HG02885 (cell line): Measurements from ENCODE around the gene ILKAP.

Experiments
- ATAC-seq: cut with Tn5 transposase; IDR thresholded peaks from one replicate; pipeline ENCODE4 v1.9.1; 2021; ENCODE audit warnings: mild to moderate bottlenecking; ENCODE audit not compliant: unreplicated experiment, poor library complexity

ILKAP gene

DNA sequence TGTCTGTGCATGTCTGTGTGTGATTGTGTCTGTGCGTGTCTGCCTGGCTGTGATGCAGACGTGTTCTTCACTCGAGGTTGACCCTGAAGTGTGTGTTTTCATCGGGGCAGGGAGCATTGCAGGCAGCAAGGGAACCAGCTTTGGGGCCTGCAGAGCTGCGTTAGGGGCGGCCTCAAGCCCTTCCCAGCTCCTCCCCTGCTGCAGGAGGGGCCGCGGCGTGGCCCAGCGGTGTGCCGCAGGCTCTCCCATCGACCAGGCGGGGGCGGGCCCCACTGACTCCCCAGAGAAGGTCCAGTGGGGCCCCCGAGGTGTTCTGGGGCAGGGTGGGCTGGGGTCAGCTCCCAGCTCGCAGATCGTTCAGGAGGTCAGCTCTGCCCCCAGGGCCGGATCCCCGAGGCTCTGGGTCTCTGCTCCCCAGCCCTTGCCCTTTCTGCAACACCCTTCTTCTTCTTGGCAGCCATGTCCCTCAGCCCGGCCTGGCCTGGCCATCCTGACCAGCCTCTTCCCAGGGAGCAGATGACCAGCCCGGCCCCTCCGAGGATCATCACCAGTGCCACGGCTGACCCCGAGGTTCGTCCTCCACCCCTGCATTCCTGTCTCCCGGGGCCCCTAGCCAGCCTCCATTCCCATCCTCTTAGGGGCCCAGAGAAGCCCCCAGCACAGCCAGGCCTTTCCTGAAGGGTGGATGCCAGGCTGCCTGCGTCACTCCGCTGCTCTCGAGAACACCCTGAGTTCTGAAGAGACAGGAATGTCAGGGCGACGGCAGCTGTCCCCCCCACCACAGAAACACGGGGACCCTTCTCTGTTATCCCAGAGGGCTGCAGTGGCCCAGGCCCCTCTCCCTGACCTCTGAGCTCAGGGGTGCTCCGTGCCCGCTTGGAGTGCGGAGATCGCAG lies 76.1 kb downstream of the ILKAP start:
- peak; percentile 50 for ATAC-seq

DNA sequence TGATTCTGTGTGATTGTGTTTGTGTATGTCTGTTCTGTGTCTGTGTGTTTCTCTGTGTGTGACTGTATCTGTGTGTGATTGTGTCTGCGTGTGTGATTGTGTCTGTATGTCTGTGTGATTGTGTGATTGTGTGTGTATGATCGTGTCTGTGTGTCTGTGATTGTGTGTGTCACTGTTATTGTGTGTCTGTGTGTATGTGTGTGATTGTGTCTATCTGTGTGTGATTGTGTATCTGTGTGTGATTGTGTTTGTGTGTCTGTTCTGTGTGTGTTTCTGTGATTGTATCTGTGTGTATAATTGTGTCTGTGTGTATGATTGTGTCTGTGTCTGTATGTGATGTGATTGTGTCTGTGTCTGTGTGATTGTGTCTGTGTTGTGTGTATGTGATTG lies 76.7 kb downstream of the ILKAP start:
- ATAC-seq: no peak

DNA sequence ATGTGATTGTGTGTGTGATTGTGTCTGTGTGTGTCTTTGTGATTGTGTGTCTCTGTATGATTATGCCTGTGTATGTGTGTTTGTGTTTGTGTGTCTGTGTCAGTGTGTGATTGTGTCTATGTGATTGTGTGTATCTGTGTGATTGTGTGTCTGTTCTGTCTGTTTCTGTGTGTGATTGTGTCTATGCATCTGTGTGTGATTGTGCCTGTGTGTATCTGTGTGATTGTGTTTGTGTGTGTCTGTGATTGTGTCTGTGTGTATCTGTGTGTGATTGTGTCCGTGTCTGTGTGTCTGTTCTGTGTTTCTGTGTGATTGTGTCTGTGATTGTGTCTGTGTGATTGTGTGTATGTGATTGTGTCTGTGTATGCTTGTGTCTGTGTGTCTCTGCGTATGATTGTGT lies 77.2 kb downstream of the ILKAP start:
- no peak for ATAC-seq

DNA sequence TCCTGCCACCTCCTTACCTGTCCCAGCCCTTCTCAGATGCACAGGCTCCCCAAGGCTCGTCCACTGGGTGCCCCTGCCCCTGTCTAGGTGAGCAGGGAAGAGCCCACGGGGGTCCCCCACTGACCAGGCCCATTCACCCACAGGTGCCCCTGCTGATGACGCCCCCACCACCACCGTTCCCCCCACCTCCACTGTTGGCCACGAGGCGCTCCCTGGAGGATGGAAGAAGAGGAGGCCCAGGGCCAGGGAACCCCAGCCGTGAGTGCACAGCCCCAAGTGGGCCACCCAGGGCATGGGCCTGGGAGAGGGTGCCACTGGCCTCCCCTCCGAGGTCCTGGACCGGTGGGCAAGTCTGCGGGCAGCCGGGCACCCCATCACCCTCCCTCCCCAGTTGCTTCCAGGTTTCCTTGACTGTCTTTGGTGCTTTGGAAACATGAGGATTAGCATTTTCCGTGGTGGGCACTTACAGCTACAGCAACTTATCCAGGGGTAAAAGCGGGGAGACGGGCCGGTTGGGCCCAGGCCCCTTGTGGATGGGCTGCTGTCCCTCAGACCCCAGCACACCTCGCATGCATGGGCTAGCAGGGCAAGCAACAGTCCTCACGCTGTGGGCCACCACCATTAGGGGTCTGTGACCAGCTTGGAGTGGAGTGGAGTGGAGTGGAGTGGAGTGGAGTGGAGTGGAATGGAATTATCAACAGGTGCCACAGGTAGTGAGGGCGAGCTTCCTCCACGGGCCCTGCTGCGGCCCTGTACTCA lies 78.2 kb downstream of the ILKAP start:
- ATAC-seq: no peak

DNA sequence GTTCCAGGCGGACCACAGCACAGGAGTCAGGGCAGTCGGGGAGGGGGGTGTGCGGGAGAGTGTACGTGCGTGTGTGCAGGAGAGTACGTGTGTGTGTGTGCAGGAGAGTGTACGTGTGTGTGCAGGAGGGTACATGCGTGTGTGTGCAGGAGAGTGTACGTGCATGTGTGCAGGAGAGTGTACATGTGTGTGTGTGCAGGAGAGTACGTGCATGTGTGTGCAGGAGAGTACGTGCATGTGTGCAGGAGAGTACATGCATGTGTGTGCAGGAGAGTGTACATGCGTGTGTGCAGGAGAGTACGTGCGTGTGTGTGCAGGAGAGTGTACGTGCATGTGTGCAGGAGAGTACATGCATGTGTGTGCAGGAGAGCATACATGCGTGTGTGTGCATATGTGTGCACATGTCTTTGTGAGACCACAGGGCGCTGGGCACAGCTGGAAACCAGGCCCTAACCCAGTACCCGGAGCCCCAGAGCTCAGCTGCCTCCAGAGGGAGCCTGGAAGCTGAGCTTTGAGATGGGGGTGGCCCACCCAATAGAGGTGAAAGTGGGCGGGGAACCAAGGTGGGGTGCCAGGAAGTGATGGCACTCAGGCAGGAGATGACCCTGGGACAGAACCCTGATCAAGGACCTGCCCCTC lies 78.9 kb downstream of the ILKAP start:
- ATAC-seq: no peak

DNA sequence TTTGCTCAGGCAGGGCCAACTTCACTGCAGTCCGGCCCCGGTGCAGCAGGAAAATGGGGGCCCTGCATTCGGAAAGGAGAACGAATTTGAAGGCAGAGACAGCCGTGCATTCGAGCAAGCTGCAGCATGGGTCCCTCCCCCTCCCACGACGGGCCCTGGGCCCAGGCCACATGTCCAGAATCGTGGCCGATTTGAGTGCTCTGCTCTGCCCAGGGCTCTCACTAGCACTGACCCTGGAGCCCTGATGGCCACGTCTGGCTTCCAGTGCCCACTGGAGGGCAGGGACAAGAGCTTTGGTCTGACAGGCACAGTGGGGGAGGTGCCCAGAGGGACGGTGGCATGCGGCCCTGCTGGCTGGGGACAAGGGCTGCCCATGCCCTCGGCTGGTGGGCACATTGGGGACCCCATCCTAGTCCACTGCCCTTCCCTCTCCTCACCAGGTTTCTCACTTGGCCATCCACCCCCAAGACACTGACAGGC lies 79.5 kb downstream of the ILKAP start:
- no peak for ATAC-seq

GRCh38 chr2:238123218-238123971 lies 80.1 kb downstream of the ILKAP start:
- ATAC-seq: no peak

DNA sequence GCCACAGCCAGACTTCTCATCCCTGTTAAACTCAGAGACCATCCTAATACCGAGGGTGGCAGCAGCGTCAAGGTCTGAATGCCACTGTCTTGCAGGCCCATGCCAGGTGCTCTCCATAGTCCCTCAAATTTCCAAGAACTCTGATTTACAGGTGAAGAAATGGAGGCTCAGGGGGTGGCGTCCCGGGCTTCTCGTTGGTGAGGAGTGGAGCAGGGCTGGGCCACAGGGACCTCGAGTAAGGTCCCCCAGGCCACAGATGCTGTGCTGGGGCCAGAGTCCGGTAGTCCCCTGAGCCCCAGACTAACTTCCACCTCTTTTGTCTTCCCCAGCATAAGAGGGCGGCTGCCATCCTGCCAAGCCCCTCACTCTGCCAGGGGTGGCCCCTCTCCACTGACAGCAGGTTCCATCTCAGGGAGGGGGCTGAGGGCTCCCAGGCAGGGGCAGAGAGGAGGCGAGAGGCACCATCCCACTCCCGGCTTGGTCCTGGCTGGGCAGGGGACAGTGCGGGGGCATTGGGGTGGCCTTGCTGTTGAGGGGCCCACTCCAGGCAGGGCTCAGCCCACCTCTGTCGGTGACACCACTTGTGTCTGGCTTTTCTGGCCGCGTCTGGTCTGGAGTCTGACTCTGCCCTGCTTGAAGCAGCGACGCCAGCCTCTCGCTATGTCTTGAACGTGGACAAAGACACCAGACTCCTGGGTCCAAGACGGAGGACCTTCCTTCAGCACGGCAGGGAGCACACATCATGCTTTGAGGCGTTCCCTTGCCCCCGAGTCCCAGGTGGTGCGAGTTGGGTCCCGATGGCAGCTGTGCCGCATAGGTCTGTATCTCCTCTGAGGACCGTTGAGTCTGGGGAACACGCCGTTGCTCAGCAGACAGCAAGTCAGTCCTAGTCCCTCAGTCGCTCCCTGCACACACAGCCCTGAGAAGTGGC lies 80.9 kb downstream of the ILKAP start:
- ATAC-seq: no peak

DNA sequence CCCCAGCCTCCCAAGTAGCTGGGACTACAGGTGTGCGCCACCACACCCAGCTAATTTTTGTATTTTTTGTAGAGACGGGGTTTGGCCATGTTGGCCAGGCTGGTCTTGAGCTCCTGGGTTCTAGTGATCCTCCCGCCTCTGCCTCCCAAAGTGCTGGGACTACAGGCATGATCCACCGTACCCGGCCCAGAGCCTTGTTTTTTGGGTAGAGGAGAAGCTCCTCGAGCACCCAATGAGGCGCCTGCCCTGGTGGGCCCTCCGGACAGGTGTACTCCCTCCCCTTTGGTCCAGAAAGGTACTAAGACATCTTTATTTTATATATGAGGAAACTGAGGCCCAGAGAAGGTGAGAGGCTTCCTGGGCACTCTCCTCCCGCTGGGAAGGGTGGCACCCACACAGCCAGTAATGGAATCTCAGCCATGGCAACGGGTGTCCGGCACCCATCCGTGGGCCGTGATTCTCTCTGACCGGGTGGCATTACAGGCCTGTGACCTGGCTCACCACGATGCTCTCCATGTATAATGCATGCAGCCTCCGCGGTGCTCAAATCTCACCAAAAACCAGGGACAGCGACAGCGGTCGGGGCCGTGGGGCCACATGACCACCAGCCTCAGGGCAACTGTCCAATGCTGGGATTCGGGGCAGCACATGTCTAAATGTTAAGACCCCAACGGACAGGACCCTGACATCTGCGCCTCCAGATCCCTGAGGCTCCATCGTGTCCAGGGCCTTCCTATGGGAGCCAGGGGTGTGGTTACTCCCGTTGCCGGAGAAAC lies 81.8 kb downstream of the ILKAP start:
- ATAC-seq: no peak

GRCh38 chr2:238120463-238121298 lies 82.8 kb downstream of the ILKAP start:
- ATAC-seq: no peak
